Activated CD8-positive, alpha-beta memory T cell treated with anti-CD3 and anti-CD28 coated beads, Interleukin-2, amount 50 U/mL, for 24 hours (primary cell): Measurements from ENCODE around the gene TUBA3E.
"Not testable (repeated sequence)": the region's sequence is repeated elsewhere in the genome, so short reads cannot be mapped to it uniquely, and the experiment has no call there.

Experiments used
- DNase-seq: peaks from one replicate; pipeline ENCODE4 v3.0.0-alpha.2; 2020; ENCODE audit errors: extremely low read depth

Gene TUBA3E

DNA sequence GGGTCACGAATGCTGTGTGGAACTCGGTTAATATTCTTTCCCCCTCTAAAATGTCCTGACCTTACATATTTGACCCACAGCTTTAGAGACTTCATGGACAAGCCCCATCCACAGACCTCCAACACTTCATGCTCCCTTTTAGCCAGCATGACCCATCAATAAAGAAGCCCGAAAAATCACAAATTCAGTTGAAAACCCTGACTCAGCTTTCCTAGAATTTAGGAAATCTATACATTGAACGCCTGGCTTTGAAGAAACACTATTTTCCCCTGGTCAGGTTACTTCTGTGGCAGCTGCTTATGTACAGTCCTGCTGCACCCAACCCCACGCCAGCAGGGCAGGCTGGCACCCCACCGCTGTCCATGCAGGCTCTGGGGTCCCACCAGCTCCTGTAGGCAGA, 6.9 kb downstream of the TUBA3E start:
- DNase-seq: not testable (repeated sequence)

- DNase-seq: no peak
These were observed 8.0 kb downstream of the TUBA3E start for GRCh38 chr2:130190237-130190636.

DNA sequence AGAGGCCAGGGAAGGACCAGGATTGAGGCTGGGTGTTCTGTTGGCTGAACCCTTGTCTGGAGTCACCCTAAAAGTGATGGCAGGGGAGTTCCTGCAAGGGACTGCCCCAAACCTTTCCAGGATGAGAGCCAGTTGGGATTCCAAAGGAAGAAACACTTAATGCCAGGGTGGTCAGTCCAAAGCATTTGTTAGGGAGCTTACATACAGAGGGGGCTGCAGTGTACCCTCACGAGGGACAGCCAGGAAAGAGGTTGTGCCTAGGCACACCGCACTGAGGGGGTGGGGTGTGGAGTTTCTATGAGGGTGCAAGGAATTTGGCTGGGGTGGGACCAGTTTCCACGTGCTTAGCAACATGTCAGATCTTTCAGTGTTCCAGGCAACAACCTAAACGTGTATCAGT, 9.3 kb downstream of the TUBA3E start:
- DNase-seq: not testable (repeated sequence)

DNA sequence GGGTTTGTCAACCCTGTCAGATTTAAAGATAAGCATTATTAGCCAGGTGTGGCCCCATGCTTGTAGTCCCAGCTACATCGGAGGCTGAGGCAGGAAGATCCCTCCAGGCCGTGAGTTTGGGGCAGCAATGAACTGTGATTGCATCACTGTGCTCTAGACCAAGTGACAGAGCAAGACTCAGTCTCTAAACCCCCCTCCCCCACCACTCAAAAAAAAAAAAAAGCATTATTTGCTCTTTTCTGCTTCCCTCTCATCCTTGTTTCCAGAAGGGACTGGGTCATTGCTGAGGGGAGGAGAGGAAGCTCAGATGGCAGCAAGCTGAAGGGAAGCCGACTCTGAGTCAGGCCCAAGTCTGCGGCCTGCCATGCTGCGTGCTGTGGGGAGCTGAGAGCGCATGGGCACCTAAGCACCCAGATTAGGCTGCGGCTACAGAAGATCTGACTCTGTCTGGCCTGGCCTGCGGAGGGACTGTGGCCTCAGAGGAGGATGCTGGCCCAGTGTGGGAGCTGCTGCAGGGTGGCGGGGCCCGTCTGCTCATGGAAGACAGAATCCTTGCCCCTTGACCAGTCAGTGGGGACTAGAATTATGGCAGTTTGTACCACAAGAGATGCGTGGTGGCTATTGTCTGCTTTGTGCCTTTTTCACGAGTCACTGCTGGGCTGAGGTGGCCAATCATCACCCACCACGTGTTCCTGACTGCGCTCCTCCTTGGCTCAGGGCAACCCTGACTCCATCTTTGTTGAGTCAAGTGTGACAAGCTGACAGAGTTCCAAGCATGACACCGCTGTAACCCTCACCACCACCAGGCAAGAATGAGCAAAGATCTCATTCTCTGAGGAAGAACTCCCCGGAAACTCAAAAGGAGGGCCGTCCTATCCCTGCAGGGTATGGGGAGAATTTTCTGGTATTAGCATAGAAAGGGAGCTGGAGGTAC, 10.1 kb downstream of the TUBA3E start:
- DNase-seq: not testable (repeated sequence)

GRCh38 chr2:130187268-130187667, 11.0 kb downstream of the TUBA3E start:
- no peak for DNase-seq

- DNase-seq: no peak
These were observed 11.8 kb downstream of the TUBA3E start for GRCh38 chr2:130186391-130186790.

GRCh38 chr2:130185896-130186295, 12.3 kb downstream of the TUBA3E start:
- DNase-seq: no peak

DNA sequence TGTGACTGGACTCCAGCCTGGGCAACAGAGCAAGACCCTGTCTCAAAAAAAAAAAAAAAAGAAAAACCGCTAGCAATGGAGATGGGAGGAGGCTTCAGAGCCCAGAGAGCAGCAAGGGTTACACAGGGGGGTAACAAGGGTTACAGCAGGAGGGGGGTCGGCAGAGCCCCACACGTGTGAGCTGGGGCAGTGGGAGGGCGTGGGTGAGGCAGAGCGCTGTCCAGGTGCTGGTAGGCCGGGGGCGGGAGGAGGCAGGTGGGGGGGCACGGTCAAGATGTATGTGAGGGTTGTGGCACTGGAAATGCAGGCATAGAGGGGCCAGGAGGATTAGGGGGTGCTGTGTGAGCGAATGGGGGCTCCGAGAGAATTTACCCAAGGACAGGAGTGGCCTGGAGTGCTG, 12.8 kb downstream of the TUBA3E start:
- no peak for DNase-seq

GRCh38 chr2:130183512-130184373, 14.5 kb downstream of the TUBA3E start:
- no peak for DNase-seq

- not testable (repeated sequence) for DNase-seq
These were observed 15.3 kb downstream of the TUBA3E start for GRCh38 chr2:130182826-130183511.

DNA sequence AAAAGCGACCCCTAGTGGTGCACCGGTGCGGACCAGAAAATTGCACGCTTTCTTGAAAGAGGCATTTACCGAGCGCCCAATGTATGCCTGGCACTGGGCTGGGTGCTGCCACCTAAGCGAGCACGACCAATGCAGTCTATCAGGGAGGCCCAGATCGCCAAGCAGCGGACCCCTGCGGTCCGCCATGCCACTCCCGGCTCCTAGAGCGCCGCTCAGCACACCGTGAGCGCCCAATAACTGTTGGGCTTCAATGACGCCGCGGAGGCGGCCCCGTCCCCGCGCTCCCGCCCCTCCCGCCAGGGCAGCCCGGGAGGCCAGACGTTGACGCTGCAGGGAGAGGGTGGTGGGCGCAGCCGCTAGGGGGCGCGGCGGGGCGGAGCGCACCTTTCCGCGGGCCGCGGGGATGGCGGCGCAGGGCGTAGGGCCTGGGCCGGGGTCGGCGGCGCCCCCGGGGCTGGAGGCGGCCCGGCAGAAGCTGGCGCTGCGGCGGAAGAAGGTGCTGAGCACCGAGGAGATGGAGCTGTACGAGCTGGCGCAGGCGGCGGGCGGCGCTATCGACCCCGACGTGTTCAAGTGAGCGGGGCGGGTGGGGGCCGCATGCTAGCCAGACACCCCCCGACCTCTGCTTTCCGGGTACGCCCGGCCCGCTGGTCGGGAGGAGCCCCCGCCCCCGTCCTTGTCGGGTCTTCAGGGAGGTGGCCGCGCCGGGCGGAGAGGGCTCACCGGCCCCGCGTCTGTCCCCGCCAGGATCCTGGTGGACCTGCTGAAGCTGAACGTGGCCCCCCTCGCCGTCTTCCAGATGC, 16.2 kb downstream of the TUBA3E start, which contains the start of gene MZT2B:
MZT2B (plus strand) TSS at position 383 of the 803 bp plus-strand sequence; CDS start at position 404, 21 bp downstream.
- peak; percentile 80 for DNase-seq

DNA sequence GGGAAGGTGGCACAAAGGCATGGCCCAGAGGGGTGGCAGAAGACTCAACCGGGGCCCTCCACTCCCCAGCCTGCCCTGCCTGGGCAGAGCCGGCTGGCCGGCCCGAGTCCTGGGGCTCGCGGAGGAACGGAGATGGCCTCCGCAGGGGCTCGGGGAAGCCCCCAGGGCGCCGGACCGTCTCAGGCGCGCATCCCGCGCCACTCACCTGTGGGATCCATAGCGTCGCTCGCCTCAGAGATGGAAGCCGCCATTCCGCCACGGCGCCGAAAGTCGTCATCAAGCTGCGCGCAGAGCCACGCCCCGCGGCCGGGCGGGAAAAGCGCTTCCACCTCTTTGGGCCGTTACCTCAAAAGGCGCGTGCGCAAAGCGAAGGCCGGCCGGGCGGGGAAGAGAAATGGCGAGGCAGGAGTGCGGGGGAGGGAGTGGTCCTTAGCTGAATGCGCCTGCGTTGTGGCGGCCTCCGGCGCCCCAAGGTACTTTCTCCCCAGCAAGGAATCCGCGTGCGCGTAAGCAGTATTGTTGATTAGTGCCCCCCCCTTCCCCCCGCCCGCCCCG, 16.8 kb downstream of the TUBA3E start, which contains the start of gene SMPD4:
SMPD4 (minus strand) TSS at position 278 of the 555 bp plus-strand sequence. CDS start 5,010 bp downstream, outside the sequence.
- peak; percentile 98 for DNase-seq

GRCh38 chr2:130180404-130181324, 17.6 kb downstream of the TUBA3E start:
- DNase-seq: not testable (repeated sequence)

DNA sequence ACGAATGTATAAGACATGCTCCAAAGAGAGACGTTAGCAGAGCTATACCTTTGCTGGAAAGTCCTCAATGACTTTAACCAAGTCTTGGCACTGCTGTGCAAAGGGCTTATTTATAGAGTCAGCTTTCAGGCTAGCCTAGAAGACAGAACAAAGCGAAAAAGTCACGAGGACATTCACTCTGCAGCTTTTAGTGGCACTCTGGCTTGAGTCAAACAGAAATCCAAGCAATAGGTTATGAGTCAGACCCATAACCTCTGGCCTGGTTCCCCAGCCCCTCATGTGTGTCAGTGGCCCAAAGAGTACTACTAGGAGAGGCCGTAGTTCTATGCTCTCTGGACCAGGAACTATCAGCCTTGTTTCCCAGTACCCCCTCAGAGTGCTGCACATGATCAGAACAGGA, 23.4 kb downstream of the TUBA3E start:
- DNase-seq: not testable (repeated sequence)

GRCh38 chr2:130169896-130170295, 28.3 kb downstream of the TUBA3E start:
- DNase-seq: no peak

DNA sequence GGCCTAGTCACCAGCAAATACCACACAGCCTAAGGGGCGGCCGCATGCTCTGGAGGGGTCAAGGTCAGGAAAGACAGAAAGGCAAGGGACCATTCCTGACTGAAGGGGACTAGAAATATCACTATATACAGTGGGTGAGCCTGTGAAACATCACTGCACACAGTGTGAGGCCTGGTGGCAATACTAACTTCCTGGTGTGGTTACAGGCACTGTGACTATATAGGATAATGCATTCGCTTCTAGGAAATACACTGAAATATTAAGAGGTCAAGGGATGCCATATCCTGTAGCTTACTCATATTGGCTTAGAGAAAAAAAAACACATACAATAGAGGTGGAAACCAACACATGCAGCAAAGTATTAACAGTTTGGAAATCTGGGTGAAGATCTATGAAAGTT, 29.1 kb downstream of the TUBA3E start:
- DNase-seq: not testable (repeated sequence)

DNA sequence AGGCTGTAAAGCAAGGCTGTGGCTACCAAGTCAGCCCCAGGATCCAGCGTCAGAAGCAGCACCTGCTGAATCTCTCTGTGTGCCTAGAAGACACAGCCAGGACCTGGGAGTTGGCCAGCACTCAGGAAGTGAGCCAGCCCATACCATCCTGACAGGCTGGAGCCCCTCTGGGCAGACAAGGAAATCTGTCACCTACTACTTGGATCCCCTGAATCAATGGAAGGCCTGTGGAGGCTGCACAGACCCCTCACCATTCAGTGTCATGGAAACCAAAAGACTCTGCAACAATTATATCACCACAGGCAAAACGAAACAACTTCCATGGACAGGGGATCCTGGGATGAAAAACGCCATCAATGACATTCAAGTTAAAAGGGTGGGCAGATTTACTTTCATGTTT, 31.6 kb downstream of the TUBA3E start:
- not testable (repeated sequence) for DNase-seq

DNA sequence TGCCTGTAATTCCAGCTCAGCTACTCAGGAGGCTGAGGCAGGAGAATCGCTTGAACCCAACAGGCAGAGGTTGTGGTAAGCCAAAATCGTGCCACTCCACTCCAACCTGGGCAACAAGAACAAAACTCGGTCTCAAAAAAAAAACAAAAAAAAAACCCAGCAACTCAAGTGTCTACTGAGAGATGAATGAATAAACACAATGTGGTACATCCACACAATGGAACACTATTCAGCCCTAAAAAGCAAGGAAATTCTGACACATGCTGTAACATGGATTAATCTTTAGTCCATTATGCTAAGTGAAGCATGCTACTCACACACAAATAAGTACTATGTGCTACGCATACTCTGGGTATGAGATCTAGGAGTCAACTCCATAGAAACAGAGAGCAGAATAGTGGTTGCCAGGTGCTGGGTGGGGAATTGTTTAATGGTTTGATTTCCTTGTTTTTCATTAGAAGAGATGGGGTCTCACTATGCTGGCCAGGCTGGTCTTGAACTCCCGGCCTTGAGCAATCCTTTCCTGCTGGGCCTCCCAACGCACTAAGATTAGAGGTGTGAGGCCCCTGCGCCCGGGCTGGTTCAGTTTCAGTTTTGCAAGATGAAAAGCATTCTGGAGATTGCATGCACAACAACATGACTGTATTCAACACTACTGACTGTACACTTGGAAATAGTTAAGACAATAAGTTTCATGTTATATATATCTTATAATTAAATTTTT, 32.8 kb downstream of the TUBA3E start:
- DNase-seq: no peak

- no peak for DNase-seq
These were observed 35.3 kb downstream of the TUBA3E start for GRCh38 chr2:130162968-130163367.
